Left ventricle myocardium inferior (tissue), 1 donor: Measurements from ENCODE around the gene MYRF. TPM values are rescaled to one million over a fixed set of nuclear protein-coding genes. Genes with fewer than 3 reads are reported as not detected.

Experiments used
- DNase-seq: peaks from one replicate; pipeline ENCODE4 v3.0.0-alpha.2; 2020
- H3K27ac ChIP-seq: fragments of 200-600 bp; replicated peaks from 2 replicates; pipeline ENCODE4 v1.8.0; 2021
- H3K27me3 ChIP-seq: fragments of 200-600 bp; 2 replicates; pipeline ENCODE4 v1.8.0; 2021; ENCODE audit warnings: low read depth
- H3K36me3 ChIP-seq: fragments of 200-600 bp; 2 replicates; pipeline ENCODE4 v1.8.0; 2021
- H3K4me1 ChIP-seq: fragments of 200-600 bp; 2 replicates; pipeline ENCODE4 v1.8.0; 2021
- H3K4me3 ChIP-seq: fragments of 200-600 bp; 2 replicates; pipeline ENCODE4 v1.8.0; 2021; ENCODE audit warnings: mild to moderate bottlenecking, moderate library complexity
- H3K9me3 ChIP-seq: fragments of 200-600 bp; replicated peaks from 2 replicates; pipeline ENCODE4 v1.8.0; 2021
- intact Hi-C: fragments of 100-400 bp; cut with micrococcal nuclease; formaldehyde crosslinking; loops from one replicate; pipeline ENCODE4 v1.11.0; 2022
- total RNA-seq: library from RNA; stranded (reverse); fragmentation: NEBNext Ultra II Directional; extraction: Animal tissue kit (Norgen Biotek cat#: 25700); gene quantifications from one replicate; pipeline ENCODE4 v1.2.1, GENCODE V29; 2021
- TF ChIP-seq, protein P1 (sequence below): fragments of 200-600 bp; IDR thresholded peaks from 2 replicates; pipeline ENCODE4 v1.8.0; 2021; ENCODE audit warnings: antibody characterized with exemption, mild to moderate bottlenecking, borderline replicate concordance
- donor health status: DM: no; HTN: yes; CAD: no; lungs with severe emphysema.

Gene MYRF
- total RNA-seq, 1 donor from 2014 or later, result 0.14 TPM

DNA sequence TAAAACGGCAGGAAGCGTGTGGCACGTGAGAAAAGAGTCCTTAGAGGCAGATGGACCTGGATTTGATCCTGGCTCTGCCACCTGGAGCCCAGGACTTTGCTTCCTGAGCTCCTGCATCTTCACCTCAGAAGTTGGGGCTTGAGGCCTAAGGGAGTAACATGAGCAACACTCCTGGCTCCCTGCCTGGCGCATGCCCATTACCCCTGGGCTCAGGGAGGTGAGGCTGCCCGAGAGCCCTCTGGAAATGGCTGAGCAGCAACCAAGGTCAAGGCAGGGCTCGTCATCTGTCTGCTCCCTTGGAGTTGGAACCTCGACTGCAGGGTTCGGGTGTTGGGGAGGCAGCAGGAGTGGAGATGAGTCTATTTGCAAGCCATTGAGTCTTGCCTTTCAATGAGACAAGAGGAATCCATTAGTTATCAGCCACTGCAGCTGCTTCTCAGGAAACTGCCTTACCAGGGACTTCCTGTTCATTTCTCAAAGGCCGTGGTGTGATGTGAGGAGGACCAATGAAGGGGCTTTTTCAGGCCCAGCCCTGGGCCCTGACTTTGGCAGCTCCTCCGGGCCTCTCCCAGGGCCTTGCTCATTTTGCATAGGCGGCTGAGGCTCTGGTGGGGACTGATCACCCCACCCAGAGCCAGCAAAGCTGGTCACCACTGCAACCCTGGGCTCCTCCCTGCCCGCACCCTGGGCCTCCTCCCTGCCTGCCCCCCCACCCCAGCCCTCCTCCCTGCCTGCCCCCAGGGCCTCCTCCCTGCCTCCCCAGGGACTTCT, 82.0 kb downstream of the MYRF start:
- Histone ChIP-seq H3K27ac (peak overlapping the region; percentile 76), H3K27me3 (no peaks in the 10 kb centered on the region), H3K4me1 (peaks cover 66% of the 10 kb centered on the region), H3K4me3 (no peak overlapping the region), H3K36me3 (no peaks in the 10 kb centered on the region), H3K9me3 (no peaks in the 10 kb centered on the region)
- peak; percentile 51 for DNase-seq
- TF ChIP-seq, protein P1, sequence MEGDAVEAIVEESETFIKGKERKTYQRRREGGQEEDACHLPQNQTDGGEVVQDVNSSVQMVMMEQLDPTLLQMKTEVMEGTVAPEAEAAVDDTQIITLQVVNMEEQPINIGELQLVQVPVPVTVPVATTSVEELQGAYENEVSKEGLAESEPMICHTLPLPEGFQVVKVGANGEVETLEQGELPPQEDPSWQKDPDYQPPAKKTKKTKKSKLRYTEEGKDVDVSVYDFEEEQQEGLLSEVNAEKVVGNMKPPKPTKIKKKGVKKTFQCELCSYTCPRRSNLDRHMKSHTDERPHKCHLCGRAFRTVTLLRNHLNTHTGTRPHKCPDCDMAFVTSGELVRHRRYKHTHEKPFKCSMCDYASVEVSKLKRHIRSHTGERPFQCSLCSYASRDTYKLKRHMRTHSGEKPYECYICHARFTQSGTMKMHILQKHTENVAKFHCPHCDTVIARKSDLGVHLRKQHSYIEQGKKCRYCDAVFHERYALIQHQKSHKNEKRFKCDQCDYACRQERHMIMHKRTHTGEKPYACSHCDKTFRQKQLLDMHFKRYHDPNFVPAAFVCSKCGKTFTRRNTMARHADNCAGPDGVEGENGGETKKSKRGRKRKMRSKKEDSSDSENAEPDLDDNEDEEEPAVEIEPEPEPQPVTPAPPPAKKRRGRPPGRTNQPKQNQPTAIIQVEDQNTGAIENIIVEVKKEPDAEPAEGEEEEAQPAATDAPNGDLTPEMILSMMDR, result no peak
- intact Hi-C loops, result no loop called here

DNA sequence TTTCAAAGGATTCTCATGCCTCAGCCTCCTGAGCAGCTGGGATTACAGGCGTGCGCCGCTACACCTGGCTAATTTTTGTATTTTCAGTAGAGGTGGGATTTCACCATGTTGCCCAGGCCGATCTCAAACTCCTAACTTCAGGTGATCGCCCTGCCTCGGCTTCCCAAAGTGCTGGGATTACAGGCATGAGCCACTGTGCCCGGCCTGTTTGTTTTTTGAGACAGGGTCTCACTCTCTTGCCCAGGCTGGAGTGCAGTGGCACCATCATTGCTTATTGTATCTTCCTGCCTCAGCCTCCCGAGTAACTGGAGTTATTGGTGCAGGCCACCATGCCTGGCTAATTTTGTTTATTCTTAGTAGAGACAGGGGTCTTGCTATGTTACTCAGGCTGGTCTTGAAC, 83.8 kb downstream of the MYRF start:
- DNase-seq, result no peak

DNA sequence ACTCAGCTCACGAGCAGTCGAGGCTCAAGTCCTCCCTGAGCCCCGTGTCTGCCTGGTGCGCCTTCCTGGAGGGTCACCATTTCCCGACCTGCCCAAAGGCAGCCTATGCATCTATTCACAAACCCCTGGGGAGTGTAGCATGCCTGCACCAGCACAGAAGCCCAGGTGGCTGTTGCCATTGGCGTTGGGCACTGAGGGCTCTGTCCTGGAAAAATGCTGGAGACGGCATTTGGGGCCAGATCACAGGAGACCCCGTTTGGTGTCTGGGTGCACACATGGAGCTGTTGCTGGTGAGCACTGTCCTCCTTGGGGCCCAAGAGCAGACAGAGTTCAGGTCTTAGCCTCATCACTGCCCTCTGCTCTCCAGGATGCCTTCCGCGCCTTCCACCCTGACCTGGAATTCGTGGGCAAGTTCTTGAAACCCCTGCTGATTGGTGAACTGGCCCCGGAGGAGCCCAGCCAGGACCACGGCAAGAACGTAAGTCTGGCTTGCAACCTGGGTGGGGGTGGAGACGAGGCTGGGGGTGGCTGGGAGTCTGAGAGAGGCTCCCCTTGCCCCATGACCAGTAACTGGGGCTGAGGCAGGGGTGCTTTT, 85.1 kb downstream of the MYRF start:
- TF ChIP-seq, protein P1, result no peak
- peaks cover 51% of the 10 kb centered on the region for H3K4me1 ChIP-seq
- H3K27ac ChIP-seq, result no peak overlapping the region
- no peaks in the 10 kb centered on the region for H3K9me3 ChIP-seq
- intact Hi-C loops, result no loop called here
- H3K27me3 ChIP-seq, result no peaks in the 10 kb centered on the region
- no peak overlapping the region for H3K4me3 ChIP-seq
- peaks cover 12% of the 10 kb centered on the region for H3K36me3 ChIP-seq
- DNase-seq, result no peak

More for the DNA sequence above, 83.8 kb downstream of the MYRF start:
- Histone ChIP-seq H3K4me3 (no peak overlapping the region), H3K9me3 (no peaks in the 10 kb centered on the region), H3K27me3 (no peaks in the 10 kb centered on the region), H3K4me1 (peaks cover 52% of the 10 kb centered on the region), H3K27ac (peak overlapping the region; percentile 76), H3K36me3 (peaks cover 9% of the 10 kb centered on the region)
- intact Hi-C loops, result no loop called here
- TF ChIP-seq, protein P1, result no peak

Other genes starting within 250 kb of the MYRF start
- gene LRRC10B, start 243.9 kb upstream of the MYRF start, total RNA-seq, result 0.88 TPM
- 18.9 TPM for gene SYT7, start 171.6 kb upstream of the MYRF start, total RNA-seq
- 3.2 TPM for gene DAGLA, start 72.2 kb upstream of the MYRF start, total RNA-seq
- gene TMEM258, start 40.0 kb downstream of the MYRF start, total RNA-seq, result 117 TPM
- gene FEN1, start 40.3 kb downstream of the MYRF start, total RNA-seq, result 5.8 TPM
- gene FADS1, start 64.4 kb downstream of the MYRF start, total RNA-seq, result 24.1 TPM
- 25.7 TPM for gene FADS2, start 75.7 kb downstream of the MYRF start, total RNA-seq
- 65.5 TPM for gene FADS3, start 138.9 kb downstream of the MYRF start, total RNA-seq
- 9.5 TPM for gene RAB3IL1, start 164.9 kb downstream of the MYRF start, total RNA-seq
- 0.58 TPM for gene BEST1, start 197.7 kb downstream of the MYRF start, total RNA-seq
- gene FTH1, start 215.0 kb downstream of the MYRF start, total RNA-seq, result 2,346 TPM